ENCODE data around the gene MACROH2A1. TPM values are rescaled to one million over a fixed set of nuclear protein-coding genes. Genes with fewer than 3 reads are reported as not detected.

The MACROH2A1 gene
- total RNA-seq, 4 donors from 2014 or later: 164 to 268 (median 170) TPM

GRCh38 chr5:135309391-135310327, 89.4 kb downstream of the MACROH2A1 start:
- Histone ChIP-seq H3K4me3 (no peak overlapping the region), H3K27ac (no peak overlapping the region), H3K4me1 (no peaks in the 10 kb centered on the region), H3K9me3 (no peaks in the 10 kb centered on the region), H3K36me3 (no peaks in the 10 kb centered on the region), H3K27me3 (peaks cover 0 to 6% of the 10 kb centered on the region in 2 donors)
- no peak for TF ChIP-seq EP300 (IDR thresholded peaks at IDR 0.05)
- TF ChIP-seq, protein P1, sequence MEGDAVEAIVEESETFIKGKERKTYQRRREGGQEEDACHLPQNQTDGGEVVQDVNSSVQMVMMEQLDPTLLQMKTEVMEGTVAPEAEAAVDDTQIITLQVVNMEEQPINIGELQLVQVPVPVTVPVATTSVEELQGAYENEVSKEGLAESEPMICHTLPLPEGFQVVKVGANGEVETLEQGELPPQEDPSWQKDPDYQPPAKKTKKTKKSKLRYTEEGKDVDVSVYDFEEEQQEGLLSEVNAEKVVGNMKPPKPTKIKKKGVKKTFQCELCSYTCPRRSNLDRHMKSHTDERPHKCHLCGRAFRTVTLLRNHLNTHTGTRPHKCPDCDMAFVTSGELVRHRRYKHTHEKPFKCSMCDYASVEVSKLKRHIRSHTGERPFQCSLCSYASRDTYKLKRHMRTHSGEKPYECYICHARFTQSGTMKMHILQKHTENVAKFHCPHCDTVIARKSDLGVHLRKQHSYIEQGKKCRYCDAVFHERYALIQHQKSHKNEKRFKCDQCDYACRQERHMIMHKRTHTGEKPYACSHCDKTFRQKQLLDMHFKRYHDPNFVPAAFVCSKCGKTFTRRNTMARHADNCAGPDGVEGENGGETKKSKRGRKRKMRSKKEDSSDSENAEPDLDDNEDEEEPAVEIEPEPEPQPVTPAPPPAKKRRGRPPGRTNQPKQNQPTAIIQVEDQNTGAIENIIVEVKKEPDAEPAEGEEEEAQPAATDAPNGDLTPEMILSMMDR (IDR thresholded peaks at IDR 0.05): no peak
- TF ChIP-seq POLR2A (IDR thresholded peaks at IDR 0.05): no peak
- DNase-seq (ENCODE audit: low spot score in 2 of 2): no peak
- WGBS, 2 donors: 75 to 76% methylated on average over 7 of the region's 7 CpGs

DNA sequence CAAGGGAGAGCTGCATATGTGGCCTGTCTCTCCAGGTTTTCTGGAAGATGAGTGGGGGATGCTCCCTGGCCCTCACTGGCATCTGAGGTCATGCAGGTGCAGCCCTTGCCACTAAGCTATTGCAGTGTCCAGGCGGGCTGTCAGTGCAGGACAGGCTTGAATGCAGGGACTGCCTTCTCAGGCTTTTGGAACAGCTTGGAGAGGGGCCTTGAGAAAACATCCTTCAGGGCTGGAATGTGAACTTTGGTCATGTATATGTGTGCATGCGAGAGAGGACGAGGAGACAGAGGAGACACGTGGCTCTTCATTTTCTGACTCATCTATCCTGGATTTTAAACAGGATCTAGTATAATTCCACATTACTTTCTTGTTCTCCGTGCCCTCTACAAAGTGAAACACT, 90.3 kb downstream of the MACROH2A1 start:
- Histone ChIP-seq H3K36me3 (no peaks in the 10 kb centered on the region), H3K4me3 (no peak overlapping the region), H3K27ac (no peak overlapping the region), H3K27me3 (peaks cover 0 to 6% of the 10 kb centered on the region in 2 donors), H3K4me1 (no peaks in the 10 kb centered on the region), H3K9me3 (no peaks in the 10 kb centered on the region)
- no peak for DNase-seq (ENCODE audit: low spot score in 2 of 2)
- 59 to 62% methylated on average over 5 of the region's 5 CpGs for WGBS, 2 donors
- no peak for TF ChIP-seq POLR2A (IDR thresholded peaks at IDR 0.05)
- no peak for TF ChIP-seq EP300 (IDR thresholded peaks at IDR 0.05)
- TF ChIP-seq, protein P1 (IDR thresholded peaks at IDR 0.05): no peak

DNA sequence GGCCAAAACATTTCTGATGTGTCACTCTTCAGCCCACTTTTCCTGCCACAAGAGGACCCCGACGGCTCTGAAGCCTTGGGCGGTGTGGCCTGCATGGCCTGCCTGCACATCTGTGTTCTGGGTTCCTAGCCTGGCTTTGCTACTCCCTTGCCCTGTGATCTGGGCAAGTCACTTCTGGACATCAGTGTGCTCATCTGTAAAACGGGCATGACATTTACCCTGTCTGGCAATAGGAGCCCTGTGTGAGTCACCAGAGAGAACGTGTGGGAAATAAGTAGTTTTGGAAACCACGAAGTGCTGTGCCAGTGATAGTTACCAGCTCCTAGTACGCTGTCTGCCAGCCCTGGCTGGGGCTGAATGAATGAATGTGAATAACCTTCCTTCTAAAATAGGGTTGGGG, 90.8 kb downstream of the MACROH2A1 start:
- no peak overlapping the region for H3K4me3 ChIP-seq
- no peaks in the 10 kb centered on the region for H3K9me3 ChIP-seq
- no peaks in the 10 kb centered on the region for H3K36me3 ChIP-seq
- no peak for DNase-seq (ENCODE audit: low spot score in 2 of 2)
- no peak overlapping the region for H3K27ac ChIP-seq
- H3K27me3 ChIP-seq: peaks cover 0 to 6% of the 10 kb centered on the region in 2 donors
- whole genome bisulfite sequencing, 2 donors: 89 to 90% methylated on average over 7 of the region's 7 CpGs
- H3K4me1 ChIP-seq: no peaks in the 10 kb centered on the region
- TF ChIP-seq POLR2A (IDR thresholded peaks at IDR 0.05): no peak
- TF ChIP-seq, protein P1 (IDR thresholded peaks at IDR 0.05): no peak
- no peak for TF ChIP-seq EP300 (IDR thresholded peaks at IDR 0.05)

GRCh38 chr5:135307143-135307903, 91.7 kb downstream of the MACROH2A1 start:
- H3K36me3 ChIP-seq: no peaks in the 10 kb centered on the region
- 76 to 77% methylated on average over 19 to 22 of the region's 23 CpGs for WGBS, 2 donors
- no peak for DNase-seq (ENCODE audit: low spot score in 2 of 2)
- H3K4me3 ChIP-seq: no peak overlapping the region
- TF ChIP-seq, protein P1 (IDR thresholded peaks at IDR 0.05): no peak
- TF ChIP-seq EP300 (IDR thresholded peaks at IDR 0.05): no peak
- TF ChIP-seq POLR2A (IDR thresholded peaks at IDR 0.05): no peak
- H3K4me1 ChIP-seq: no peaks in the 10 kb centered on the region
- peaks cover 0 to 6% of the 10 kb centered on the region in 2 donors for H3K27me3 ChIP-seq
- H3K9me3 ChIP-seq: no peaks in the 10 kb centered on the region
- no peak overlapping the region for H3K27ac ChIP-seq

- H3K27me3 ChIP-seq: peaks cover 0 to 6% of the 10 kb centered on the region in 2 donors
- H3K36me3 ChIP-seq: no peaks in the 10 kb centered on the region
- TF ChIP-seq, protein P1 (IDR thresholded peaks at IDR 0.05): no peak
- H3K27ac ChIP-seq: no peak overlapping the region
- no peak for DNase-seq (ENCODE audit: low spot score in 2 of 2)
- 93 to 96% methylated on average over 9 of the region's 9 CpGs for WGBS, 2 donors
- no peaks in the 10 kb centered on the region for H3K9me3 ChIP-seq
- H3K4me1 ChIP-seq: no peaks in the 10 kb centered on the region
- no peak overlapping the region for H3K4me3 ChIP-seq
Observed at GRCh38 chr5:135306557-135306956, 92.5 kb downstream of the MACROH2A1 start.
